WI38 (cell line): ENCODE results near the gene TMPRSS4.

Experiments used
- H3K4me3 ChIP-seq: 2 replicates; pipeline ENCODE4 v1.5.1; 2011; ENCODE audit warnings: low read depth, mild to moderate bottlenecking, control low read depth, low read length
- CTCF ChIP-seq: IDR thresholded peaks from 2 replicates; pipeline ENCODE4 v1.5.1; 2012; ENCODE audit warnings: low read depth, mild to moderate bottlenecking, control low read depth, low read length

Gene TMPRSS4

GRCh38 chr11:118142809-118143208 is 65.9 kb downstream of the TMPRSS4 start:
- TF ChIP-seq CTCF: no peak
- no peak overlapping the region for H3K4me3 ChIP-seq

GRCh38 chr11:118143661-118144185 is 66.8 kb downstream of the TMPRSS4 start:
- no peak for TF ChIP-seq CTCF
- H3K4me3 ChIP-seq: no peak overlapping the region

GRCh38 chr11:118144301-118145268 is 67.7 kb downstream of the TMPRSS4 start:
- no peak overlapping the region for H3K4me3 ChIP-seq
- no peak for TF ChIP-seq CTCF

GRCh38 chr11:118145285-118146227 is 68.7 kb downstream of the TMPRSS4 start:
- H3K4me3 ChIP-seq: peak overlapping the region; percentile 48
- peak; percentile 81 for TF ChIP-seq CTCF

GRCh38 chr11:118146554-118146953 is 69.7 kb downstream of the TMPRSS4 start:
- no peak for TF ChIP-seq CTCF
- H3K4me3 ChIP-seq: no peak overlapping the region

GRCh38 chr11:118147502-118147901 is 70.6 kb downstream of the TMPRSS4 start:
- no peak overlapping the region for H3K4me3 ChIP-seq
- no peak for TF ChIP-seq CTCF
